Spleen (tissue), 7 donors: ENCODE data around the gene PINLYP.

Source experiments
- POLR2A ChIP-seq, 3 donors: fragments of 450-650 bp; IDR thresholded peaks; one replicate each; pipeline ENCODE4 v1.5.1; 2017; ENCODE audit warnings: antibody characterized with exemption in 3 of 3, mild to moderate bottlenecking in 1 of 3
- POLR2AphosphoS5 ChIP-seq, 3 donors: sonication (generic); formaldehyde crosslinking; IDR thresholded peaks; one replicate each; pipeline ENCODE4 v1.5.1; 2017; ENCODE audit warnings: antibody characterized with exemption in 3 of 3
- TF ChIP-seq, protein P1 (sequence below), 11 experiments: fragments of 200-600 bp in 7 of 11; fragments of 450-650 bp in 4 of 11; sonication (generic) in 4 of 11; IDR thresholded peaks in 8 of 11; conservative IDR thresholded peaks in 3 of 11; 1 replicate in 7 of 11; 2 replicates in 4 of 11; pipeline versions ENCODE4 v1.4.0 to v1.8.0; 2016 to 2021; ENCODE audit warnings: antibody characterized with exemption in 11 of 11, inconsistent platforms in 4 of 11, mild to moderate bottlenecking in 1 of 11
- donor health status: DM: no; HTN: no; CAD: no; lungs with moderate emphysema.
- donor health status: DM: no; HTN: no; CAD: no.
- donor health status: DM: no; HTN: no; CAD: no.

DNA sequence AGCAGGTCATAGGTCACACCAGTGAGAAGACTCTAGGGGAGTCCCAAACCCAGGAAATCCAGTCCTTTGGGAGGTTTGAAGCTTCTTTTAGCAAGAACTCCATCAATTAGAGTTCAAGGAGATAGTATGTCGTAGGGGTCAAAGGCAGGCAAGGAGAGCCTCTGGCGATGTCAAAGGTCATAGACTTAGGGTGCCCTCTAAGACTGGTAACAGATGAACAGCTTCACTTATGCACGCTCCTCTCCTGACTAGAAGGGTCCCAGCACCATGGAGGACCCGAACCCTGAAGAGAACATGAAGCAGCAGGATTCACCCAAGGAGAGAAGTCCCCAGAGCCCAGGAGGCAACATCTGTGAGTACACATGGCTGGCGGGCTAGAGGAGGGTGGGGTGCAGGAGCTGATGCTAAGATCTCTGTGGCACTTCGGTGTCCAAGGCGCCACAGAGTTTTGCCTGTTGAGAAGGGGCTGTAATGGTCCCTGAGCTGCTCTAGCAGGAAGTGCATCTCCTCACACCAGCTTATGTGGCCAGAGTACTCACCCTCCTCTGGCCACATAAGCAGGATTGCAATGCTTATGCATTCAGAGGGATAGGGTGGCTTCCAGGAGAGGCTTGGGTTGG is 21.4 kb downstream of the PINLYP start:
- TF ChIP-seq POLR2A (IDR thresholded peaks at IDR 0.05) (no peak), POLR2AphosphoS5 (IDR thresholded peaks at IDR 0.05) (no peak)
- TF ChIP-seq, protein P1, sequence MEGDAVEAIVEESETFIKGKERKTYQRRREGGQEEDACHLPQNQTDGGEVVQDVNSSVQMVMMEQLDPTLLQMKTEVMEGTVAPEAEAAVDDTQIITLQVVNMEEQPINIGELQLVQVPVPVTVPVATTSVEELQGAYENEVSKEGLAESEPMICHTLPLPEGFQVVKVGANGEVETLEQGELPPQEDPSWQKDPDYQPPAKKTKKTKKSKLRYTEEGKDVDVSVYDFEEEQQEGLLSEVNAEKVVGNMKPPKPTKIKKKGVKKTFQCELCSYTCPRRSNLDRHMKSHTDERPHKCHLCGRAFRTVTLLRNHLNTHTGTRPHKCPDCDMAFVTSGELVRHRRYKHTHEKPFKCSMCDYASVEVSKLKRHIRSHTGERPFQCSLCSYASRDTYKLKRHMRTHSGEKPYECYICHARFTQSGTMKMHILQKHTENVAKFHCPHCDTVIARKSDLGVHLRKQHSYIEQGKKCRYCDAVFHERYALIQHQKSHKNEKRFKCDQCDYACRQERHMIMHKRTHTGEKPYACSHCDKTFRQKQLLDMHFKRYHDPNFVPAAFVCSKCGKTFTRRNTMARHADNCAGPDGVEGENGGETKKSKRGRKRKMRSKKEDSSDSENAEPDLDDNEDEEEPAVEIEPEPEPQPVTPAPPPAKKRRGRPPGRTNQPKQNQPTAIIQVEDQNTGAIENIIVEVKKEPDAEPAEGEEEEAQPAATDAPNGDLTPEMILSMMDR (IDR thresholded peaks at IDR 0.05 in 8 of 11, conservative IDR thresholded peaks at IDR 0.05 in 3 of 11), result no peak
